IPS-18c (cell line): ENCODE results near the gene ABHD12B.

Source experiments
- H3K4me3 ChIP-seq: 2 replicates; pipeline ENCODE4 v1.7.0; 2013; ENCODE audit warnings: low read depth, mild to moderate bottlenecking, low read length, moderate library complexity; ENCODE audit not compliant: insufficient read depth
- H3K9me3 ChIP-seq: one replicate; pipeline ENCODE4 v1.6.1; 2013; ENCODE audit warnings: mild to moderate bottlenecking, low read length, moderate library complexity; ENCODE audit not compliant: control insufficient read depth, insufficient read depth

ABHD12B gene, protein sequence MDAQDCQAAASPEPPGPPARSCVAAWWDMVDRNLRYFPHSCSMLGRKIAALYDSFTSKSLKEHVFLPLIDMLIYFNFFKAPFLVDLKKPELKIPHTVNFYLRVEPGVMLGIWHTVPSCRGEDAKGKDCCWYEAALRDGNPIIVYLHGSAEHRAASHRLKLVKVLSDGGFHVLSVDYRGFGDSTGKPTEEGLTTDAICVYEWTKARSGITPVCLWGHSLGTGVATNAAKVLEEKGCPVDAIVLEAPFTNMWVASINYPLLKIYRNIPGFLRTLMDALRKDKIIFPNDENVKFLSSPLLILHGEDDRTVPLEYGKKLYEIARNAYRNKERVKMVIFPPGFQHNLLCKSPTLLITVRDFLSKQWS

DNA sequence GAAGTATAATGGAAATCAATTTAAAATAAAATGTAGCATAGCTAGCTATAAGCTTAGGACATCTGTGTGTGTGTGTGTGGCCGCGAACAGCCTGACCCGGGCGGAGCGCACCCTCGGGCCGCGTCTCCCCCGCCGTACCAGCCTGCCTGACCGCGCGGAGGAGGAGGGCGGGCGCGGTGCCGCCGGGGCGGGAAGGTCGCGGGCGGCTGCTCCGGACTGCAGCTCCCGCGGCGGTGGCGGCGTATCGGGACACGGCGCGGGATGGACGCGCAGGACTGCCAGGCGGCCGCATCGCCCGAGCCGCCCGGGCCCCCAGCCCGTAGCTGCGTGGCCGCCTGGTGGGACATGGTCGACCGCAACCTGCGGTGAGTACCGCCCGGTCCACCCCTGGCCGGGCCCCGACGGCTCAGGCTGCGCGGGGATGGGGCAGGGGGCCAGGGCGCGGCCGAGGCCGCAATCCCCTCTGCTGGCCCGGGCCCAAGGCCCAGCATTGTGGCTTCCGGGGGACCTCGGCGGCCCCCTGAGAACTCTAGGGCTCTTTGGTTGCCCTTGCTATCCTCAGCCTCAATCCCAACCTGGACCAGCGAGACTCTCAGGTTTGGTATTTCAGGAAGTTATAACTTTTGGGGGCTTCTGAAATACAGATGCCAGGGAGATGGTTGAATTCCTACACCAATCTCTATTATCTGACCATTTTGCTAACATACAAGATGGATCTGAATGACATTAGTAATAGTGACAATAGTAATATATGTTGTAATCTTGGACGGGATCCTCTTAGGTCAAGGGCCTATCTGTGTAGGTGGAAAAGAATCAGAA is at the start of gene ABHD12B:
Gene ABHD12B, plus strand, starts transcription at position 140 of the 819 bp plus-strand sequence. Its CDS starts 122 bp downstream, at position 262.
- Histone ChIP-seq H3K4me3 (peak within 1 kb of the TSS; percentile 40), H3K9me3 (no peaks in the 10 kb centered on the region)

DNA sequence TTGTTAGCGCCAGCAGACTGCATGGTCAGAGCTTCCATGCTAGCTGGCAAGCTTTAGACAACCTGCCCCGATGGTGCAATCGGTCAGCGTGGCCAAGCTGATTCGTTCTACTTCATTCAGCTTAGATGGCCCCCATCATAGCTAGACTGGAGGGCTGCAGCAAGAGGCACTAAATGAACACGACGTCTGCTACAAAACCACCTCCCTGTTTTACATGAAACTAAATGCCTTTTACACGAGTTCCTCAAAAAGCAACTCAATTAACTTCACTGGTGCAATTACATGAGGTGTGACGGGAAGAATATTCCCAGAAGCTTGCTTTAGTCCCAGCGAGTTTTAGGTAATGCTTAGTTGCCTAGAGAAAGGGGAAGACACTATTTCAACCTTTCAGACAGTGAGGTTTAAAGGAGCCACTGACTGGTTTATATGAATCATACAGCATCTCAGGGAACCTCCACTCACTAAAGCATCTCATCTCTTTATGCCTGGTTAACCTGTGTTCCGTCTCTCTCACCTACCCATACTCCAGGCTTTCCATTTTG is 49.3 kb upstream of the ABHD12B start:
- H3K4me3 ChIP-seq: no peak overlapping the region
- H3K9me3 ChIP-seq: no peaks in the 10 kb centered on the region

DNA sequence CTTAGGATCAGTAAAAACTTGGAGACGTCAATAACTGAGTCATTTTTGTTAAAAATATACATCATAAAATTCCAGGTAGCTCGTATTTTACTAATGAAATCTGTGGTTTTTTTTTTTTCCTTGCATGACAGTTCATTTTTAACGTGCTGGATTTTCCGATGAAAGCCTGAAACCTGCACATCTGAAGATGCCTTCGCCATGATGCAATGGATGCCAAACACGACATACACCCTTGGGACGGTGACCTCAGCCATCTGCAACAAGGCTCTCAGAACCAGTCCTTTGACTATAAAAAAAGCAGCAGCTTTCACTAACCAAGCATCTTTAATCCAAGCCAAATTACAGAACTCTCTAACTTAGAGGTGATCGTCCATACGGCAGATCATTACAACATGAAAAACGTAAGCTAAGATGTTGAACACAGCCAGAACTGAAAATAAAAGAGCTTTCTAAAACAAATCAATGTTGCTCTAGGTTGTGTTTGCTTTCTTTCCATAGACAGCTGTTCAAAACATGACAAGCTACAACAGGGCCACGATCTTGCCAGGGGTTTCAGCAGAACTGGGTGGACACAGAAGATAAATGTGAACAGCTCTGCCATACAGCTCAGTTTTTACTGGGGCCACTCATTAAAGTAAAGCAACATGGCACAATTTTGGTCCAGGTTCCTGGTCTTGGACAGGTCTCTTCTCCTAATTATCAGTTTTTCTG is 48.6 kb upstream of the ABHD12B start:
- Histone ChIP-seq H3K4me3 (no peak overlapping the region), H3K9me3 (no peaks in the 10 kb centered on the region)

DNA sequence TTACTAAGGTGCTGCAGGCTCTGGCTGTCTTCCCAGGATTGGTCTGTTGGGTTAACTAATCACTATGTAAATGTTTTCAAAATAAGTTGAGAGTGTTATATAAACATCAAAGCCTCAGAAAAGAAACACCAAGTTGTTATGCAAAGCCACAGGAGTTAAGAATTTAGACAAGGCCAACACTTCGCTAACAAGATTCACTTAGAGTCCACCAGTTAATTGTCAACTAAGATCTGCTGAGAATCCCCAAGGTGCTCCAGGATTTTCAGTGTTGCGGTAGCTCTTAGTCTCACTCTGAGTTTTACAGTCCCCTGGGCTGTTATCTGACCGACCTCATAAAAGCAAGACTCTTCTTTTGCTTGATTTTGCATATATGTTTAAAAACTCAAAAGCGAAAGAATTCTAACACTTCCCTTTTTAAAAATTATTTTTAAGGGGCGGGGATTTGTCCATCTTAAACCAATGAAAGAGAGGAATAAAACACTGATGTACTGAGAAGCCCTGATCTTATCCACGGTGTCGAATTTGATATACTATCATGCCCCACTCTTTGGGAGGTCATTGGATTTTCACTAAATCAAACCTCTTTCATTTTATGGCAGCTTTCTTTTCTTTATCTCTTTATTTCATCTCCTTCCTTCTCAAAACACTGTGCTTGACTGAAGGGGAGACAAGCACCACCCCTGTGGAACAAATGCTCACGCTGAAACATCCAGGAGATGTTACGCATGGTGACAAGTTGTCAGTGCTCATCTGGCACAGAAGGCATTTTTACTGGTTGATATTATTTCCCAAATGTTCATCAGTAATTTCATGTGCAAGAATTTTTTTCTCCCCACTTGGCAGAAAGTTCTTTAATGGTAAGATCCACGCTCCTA is 47.9 kb upstream of the ABHD12B start:
- H3K4me3 ChIP-seq: no peak overlapping the region
- no peaks in the 10 kb centered on the region for H3K9me3 ChIP-seq

DNA sequence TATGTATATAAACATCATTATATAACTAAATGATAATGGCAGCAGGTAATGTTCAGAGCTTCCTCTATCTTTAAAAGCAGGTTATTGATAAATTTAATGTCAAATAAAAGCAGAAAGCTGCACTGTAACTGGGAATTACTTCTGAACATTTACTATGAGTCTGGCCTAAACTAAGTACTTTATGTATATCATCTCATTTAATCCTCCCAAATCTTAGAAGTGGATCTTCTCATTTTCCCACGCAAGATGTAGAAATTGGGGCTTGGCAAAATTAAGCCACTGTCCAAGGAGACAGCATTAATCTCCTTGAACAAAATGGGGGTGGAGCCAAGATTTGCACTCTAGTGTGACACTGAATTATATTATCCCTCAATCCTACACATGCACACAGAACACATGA is 46.5 kb upstream of the ABHD12B start:
- H3K9me3 ChIP-seq: no peaks in the 10 kb centered on the region
- no peak overlapping the region for H3K4me3 ChIP-seq

DNA sequence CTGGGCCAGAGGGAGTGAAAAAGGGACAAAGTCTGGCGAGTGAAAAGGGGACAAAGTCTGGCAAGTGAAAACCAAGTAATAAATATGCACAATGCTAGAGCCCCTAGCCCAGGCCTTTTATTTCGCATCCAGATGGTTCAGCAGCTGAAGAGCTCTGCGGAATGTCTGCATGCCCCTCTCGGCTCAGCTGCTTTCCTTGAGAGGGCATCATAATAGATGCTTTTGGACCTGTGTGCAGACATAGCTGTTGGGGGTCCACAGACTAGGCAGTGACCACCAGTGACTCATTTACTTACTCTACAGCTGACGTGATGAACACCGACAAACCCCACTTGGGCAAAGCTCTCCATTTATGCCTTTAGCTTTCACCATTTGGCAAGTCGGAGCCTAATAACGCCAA is 45.2 kb upstream of the ABHD12B start:
- no peak overlapping the region for H3K4me3 ChIP-seq
- no peaks in the 10 kb centered on the region for H3K9me3 ChIP-seq

DNA sequence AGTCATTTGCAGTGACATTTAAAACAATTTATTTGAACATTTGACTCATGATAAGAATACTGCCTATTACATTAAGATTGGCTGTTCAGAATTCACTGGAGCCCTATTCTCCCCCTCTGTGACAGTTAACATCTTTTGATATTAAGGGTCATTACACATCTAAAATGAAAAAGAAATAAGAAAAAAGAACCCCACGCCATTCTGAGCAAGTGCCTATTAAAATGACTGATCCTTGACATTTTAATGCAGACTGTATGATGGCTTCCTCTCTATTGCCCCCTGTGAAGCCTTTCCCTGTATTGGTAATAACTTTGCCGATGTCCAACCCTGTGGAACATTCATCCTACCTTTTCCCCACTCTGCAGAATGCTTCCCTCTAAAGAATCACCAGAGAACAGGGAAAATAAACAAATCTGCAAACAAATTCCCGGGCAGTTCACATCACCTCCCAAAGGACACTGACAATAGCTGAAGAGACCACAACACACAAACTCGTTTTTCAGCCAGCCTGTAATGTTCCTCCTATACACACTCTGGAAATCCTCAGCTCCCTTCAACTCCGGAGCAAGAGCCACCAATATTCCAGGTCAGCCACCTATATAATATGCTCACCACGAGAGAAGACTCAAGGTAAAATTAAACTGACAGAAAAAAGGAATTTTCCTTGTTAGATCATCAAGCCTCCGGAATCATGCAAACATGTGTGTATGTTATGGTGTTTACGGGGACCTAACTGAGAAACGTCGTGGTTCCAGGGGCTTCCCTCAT is 42.9 kb upstream of the ABHD12B start:
- peak overlapping the region; percentile 74; the same call in 1 of the 2 replicates for H3K4me3 ChIP-seq
- H3K9me3 ChIP-seq: no peaks in the 10 kb centered on the region

DNA sequence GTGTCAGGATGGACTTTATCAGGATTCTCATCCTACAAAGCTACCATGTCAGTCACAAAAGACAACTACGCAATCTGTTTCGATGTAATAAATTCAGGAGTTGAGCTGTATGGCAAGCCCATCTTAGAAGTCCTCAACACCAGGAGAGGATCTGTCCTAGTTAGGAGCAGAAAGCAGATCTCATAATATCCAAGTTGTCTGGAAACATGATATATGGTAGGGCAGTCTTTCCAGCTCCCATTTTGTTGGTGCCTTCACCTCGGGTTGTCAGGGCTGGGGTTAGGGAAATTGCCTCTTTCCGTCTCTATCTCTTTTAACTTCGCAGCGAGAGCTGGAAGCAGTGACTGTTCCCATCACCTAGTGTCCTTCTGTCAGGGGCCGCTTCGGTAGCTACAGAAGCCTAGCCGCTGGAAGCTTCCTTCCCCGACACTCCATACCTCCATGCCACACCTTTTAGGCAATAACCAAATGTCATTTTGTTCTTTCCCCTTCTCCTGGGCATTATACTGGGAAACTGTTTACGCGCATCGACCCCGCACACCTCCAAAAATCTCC is 42.3 kb upstream of the ABHD12B start:
- peak overlapping the region; percentile 74 for H3K4me3 ChIP-seq
- no peaks in the 10 kb centered on the region for H3K9me3 ChIP-seq

DNA sequence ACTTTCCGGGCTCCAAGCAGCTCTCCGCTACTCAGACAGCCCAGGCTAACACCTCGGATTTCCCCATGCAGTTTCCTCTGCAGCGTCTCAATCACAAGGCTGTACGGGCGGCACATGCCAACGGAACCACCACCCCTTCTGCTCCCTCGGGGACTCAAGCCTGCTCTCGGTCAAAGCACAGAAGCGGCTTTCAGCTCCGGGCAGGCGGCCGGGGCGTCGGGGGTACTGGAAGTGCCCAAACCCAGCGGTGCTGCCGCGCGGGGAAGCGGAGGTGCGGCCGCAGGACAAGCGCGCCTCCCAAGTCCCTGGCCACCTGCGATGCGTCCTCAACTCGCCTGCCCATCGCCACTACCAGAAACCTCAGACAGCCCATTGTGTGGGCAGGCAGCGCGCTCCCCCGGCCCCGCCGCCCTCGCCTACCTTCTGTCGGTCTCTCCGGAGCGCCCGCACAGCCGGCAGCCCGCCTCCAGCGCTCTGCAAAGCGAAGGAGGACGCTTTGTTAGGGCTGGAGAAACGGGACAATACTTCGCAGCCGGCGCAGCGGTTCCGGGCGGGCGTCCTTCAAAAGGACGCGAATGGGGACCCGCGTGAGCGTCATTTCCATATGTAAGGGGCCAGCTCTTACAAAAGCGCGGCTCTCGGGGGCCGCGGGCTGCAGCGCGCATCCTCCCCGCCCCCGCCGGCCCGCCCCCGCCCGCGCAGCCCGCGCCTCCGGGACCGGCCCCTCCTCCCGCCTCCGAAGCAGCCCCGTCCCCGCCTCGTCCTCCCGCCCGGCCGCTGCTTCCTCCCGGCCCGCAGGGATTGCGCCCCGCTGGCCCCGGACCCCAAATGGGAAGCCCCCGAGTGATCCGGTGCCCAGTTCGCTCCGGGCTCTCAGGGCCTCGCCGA is 41.6 kb upstream of the ABHD12B start:
- no peaks in the 10 kb centered on the region for H3K9me3 ChIP-seq
- peak overlapping the region; percentile 85 for H3K4me3 ChIP-seq

DNA sequence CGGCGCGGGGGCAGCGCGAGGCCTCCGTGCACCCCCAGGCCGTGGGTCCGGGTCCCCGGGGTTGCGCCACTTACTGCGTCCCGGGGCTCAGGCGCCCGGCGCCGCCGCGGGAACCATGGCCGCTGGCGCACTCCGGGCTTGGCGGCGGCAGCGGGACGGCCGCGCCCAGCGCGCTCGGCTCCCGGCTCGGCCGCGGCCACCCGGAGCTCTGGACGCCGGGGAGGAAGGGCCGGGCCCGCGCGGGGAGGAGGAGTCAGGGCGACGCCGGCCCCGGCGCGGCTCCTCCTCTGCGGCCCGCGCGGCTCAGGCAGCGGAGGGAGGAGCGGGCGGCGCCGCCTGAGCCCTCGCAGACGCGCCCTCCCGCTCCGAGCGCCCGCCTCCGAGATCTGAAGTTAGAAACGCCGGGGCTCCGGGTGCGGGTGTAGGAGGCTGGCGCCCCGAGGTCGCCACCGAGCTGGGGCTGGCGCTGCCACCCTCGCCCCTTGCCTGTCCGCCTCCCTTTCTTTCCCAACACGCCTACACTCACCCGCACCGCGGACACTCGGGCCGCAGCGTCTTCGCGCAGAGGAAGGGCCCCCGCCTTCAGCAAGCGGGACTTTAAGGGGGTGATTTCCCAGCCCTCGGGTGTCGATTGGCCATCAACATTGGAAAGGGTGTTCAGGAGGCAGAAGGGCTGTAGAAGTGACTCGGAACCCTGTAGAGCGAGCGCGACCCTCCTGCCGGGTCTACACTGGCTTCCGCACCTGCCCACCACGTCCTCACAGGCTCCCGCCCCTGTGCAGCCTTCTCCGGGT is 40.7 kb upstream of the ABHD12B start, which contains the start of gene NIN:
Gene NIN, minus strand, starts transcription at position 231 of the 794 bp plus-strand sequence. CDS start 9,106 bp downstream, outside the sequence.
- Histone ChIP-seq H3K9me3 (no peaks in the 10 kb centered on the region), H3K4me3 (peak within 1 kb of the TSS; percentile 85)

DNA sequence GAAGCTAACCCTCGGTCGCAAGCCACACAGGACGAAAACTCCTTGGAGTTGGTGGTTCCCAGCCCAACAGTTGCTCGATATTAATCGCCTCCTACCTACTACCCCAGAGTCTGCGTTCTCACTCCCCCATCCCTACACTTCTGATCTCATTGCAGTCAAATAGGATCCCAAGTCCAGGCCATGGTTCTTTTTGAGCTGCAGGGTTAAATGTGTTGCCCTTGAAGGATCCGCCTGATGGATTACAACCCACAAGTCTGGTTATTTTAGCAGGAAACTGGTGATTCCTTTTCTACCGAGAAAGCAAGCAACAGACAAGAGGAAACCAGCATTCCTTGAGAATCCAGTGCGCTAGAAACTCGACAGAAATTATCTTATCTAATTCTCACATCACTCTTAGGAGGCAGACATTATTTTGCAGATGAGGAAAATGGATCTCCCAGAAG is 40.1 kb upstream of the ABHD12B start:
- H3K9me3 ChIP-seq: no peaks in the 10 kb centered on the region
- H3K4me3 ChIP-seq: peak overlapping the region; percentile 85

DNA sequence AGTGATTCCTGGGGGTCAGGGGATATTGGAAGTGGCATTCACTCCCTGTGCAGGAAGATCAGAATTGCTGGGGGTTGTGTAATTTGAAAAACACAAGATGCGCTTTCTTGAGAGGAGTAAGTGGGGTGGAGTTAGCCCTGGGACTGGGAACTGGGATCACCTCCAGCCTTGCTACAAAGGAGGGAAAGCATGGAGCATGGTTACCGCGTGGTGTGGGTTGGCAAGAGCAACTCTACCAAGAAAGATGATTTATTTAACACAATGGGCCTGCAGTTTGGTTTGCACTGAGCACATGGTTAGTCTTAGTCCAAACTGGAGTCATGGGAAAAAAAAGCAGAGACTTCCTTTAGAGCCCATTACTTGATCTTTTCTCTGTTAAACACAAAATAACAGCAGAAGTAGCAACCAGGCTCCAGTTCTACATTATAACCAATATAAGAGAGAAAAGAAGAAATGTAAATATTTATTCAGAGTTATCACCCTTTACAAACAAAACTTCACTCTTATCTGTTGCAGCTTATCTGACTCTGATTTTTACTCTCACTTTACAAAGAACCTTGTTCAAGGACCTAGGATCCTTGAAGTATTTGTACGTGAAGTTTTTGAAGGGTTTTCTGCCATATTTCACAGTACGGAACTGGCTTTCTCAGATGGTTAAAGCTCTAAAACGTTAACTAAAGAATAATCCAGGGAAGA is 38.8 kb upstream of the ABHD12B start:
- Histone ChIP-seq H3K4me3 (no peak overlapping the region), H3K9me3 (no peaks in the 10 kb centered on the region)

DNA sequence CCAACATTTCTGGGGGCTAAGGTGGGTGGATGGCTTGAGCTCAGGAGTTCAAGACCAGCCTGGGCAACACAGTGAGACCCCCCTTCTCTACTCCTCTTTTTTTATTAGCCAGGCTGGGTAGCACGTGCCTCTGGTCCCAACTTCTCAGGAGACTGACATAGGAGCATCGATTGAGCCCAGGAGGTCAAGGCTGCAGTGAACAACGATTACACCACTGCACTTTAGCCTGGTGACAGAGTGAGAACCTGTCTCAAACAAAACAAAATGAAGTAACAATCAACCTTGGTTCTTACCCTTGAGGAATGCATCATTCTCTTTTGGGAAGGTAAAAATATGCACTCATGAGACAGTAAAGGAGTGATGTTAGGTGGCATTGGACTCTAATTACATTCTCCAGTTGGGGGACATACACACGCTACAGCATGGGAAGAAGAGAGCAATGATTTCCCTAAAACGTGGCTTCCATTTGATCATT is 37.0 kb upstream of the ABHD12B start:
- Histone ChIP-seq H3K9me3 (no peaks in the 10 kb centered on the region), H3K4me3 (no peak overlapping the region)
